H1 (cell line): ENCODE measurements around the gene LRP5. TPM values are rescaled to one million over a fixed set of nuclear protein-coding genes. Genes with fewer than 3 reads are reported as not detected.

ENCODE experiments used
- BACH1 ChIP-seq: IDR thresholded peaks from 2 replicates; pipeline ENCODE4 v1.6.1; 2012; ENCODE audit warnings: low read length, improper control_type of control experiment
- BRCA1 ChIP-seq: IDR thresholded peaks from 2 replicates; pipeline ENCODE4 v1.6.1; 2012; ENCODE audit warnings: low read depth, low read length, improper control_type of control experiment
- CHD2 ChIP-seq: IDR thresholded peaks from 2 replicates; pipeline ENCODE4 v1.6.1; 2012; ENCODE audit warnings: low read length, improper control_type of control experiment
- HDAC6 ChIP-seq: IDR thresholded peaks from one replicate; pipeline ENCODE4 v1.7.1; 2012; ENCODE audit warnings: low read depth, mild to moderate bottlenecking, inconsistent platforms, low read length, moderate library complexity
- POU5F1 ChIP-seq: IDR thresholded peaks from 2 replicates; pipeline ENCODE4 v1.6.1; 2011; ENCODE audit warnings: low read depth, mild to moderate bottlenecking, low read length, moderate library complexity
- SIN3A ChIP-seq, 2 experiments: IDR thresholded peaks in 1 of 2; conservative IDR thresholded peaks in 1 of 2; 2 replicates each; pipeline ENCODE4 v1.6.1; 2011 to 2012; ENCODE audit warnings: low read length in 2 of 2, improper control_type of control experiment in 1 of 2, low read depth in 1 of 2, mild to moderate bottlenecking in 1 of 2
- SP4 ChIP-seq: IDR thresholded peaks from 2 replicates; pipeline ENCODE4 v1.6.1; 2012; ENCODE audit warnings: low read length, inconsistent platforms
- TBP ChIP-seq: IDR thresholded peaks from 2 replicates; pipeline ENCODE4 v1.6.1; 2011; ENCODE audit warnings: low read depth, low read length, improper control_type of control experiment
- polyA plus RNA-seq, 7 experiments: library from polyadenylated mRNA; depleted of rRNA in 3 of 7; stranded (reverse) in 5 of 7; unstranded in 2 of 7; fragments of >200 nt in 5 of 7; fragments of 200-250 nt in 2 of 7; gene quantifications; 1 replicate in 5 of 7; 2 replicates in 1 of 7; 4 replicates in 1 of 7; pipeline versions ENCODE4 v1.2.1 to v1.2.3, GENCODE V29; 2011 to 2013; ENCODE audit warnings: missing spikeins in 2 of 7, mixed read lengths in 2 of 7
- total RNA-seq: library from RNA; stranded (reverse); fragmentation: NEBNext Ultra II Directional; extraction: Animal tissue kit (Norgen Biotek cat#: 25700); gene quantifications from 2 replicates; pipeline ENCODE4 v1.2.1, GENCODE V29; 2021
- TF ChIP-seq, protein P1 (sequence below): fragments of 300-600 bp; sonication (generic); IDR thresholded peaks from 2 replicates; pipeline ENCODE4 v1.7.1; 2012; ENCODE audit warnings: low read length, moderate library complexity, mild to moderate bottlenecking, inconsistent platforms; ENCODE audit not compliant: insufficient replicate concordance
- TF ChIP-seq, protein P2 (sequence below): IDR thresholded peaks from 2 replicates; pipeline ENCODE4 v1.6.1; 2012; ENCODE audit warnings: low read length, inconsistent platforms

The LRP5 gene
- total and polyA plus RNA-seq, 2 of the 8 experiments (the other 6 are each of a cell fraction or from before 2014, with no cell fraction given) = 19.0 to 38.9 TPM

DNA sequence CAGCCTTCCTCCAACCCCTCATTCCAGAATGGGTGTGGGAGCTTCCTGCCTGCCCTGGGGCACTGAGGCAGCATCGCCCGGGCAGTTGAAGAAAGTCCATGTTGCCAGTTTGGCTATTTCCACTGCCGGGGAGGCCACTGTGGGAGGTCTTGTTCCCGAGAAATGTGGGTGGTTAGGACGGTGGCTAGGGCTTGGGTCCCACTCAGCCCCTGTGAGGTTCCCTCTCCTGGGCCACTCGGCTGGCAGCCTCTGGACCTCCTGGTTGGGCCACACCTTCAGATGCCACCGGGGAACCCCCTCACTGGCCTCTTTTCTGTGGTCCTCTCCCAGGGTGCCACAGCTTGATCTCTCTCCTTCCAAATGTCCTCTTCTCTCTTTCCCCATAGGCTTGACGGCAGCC lies 143.1 kb downstream of the LRP5 start (continued):
- TF ChIP-seq, protein P1, sequence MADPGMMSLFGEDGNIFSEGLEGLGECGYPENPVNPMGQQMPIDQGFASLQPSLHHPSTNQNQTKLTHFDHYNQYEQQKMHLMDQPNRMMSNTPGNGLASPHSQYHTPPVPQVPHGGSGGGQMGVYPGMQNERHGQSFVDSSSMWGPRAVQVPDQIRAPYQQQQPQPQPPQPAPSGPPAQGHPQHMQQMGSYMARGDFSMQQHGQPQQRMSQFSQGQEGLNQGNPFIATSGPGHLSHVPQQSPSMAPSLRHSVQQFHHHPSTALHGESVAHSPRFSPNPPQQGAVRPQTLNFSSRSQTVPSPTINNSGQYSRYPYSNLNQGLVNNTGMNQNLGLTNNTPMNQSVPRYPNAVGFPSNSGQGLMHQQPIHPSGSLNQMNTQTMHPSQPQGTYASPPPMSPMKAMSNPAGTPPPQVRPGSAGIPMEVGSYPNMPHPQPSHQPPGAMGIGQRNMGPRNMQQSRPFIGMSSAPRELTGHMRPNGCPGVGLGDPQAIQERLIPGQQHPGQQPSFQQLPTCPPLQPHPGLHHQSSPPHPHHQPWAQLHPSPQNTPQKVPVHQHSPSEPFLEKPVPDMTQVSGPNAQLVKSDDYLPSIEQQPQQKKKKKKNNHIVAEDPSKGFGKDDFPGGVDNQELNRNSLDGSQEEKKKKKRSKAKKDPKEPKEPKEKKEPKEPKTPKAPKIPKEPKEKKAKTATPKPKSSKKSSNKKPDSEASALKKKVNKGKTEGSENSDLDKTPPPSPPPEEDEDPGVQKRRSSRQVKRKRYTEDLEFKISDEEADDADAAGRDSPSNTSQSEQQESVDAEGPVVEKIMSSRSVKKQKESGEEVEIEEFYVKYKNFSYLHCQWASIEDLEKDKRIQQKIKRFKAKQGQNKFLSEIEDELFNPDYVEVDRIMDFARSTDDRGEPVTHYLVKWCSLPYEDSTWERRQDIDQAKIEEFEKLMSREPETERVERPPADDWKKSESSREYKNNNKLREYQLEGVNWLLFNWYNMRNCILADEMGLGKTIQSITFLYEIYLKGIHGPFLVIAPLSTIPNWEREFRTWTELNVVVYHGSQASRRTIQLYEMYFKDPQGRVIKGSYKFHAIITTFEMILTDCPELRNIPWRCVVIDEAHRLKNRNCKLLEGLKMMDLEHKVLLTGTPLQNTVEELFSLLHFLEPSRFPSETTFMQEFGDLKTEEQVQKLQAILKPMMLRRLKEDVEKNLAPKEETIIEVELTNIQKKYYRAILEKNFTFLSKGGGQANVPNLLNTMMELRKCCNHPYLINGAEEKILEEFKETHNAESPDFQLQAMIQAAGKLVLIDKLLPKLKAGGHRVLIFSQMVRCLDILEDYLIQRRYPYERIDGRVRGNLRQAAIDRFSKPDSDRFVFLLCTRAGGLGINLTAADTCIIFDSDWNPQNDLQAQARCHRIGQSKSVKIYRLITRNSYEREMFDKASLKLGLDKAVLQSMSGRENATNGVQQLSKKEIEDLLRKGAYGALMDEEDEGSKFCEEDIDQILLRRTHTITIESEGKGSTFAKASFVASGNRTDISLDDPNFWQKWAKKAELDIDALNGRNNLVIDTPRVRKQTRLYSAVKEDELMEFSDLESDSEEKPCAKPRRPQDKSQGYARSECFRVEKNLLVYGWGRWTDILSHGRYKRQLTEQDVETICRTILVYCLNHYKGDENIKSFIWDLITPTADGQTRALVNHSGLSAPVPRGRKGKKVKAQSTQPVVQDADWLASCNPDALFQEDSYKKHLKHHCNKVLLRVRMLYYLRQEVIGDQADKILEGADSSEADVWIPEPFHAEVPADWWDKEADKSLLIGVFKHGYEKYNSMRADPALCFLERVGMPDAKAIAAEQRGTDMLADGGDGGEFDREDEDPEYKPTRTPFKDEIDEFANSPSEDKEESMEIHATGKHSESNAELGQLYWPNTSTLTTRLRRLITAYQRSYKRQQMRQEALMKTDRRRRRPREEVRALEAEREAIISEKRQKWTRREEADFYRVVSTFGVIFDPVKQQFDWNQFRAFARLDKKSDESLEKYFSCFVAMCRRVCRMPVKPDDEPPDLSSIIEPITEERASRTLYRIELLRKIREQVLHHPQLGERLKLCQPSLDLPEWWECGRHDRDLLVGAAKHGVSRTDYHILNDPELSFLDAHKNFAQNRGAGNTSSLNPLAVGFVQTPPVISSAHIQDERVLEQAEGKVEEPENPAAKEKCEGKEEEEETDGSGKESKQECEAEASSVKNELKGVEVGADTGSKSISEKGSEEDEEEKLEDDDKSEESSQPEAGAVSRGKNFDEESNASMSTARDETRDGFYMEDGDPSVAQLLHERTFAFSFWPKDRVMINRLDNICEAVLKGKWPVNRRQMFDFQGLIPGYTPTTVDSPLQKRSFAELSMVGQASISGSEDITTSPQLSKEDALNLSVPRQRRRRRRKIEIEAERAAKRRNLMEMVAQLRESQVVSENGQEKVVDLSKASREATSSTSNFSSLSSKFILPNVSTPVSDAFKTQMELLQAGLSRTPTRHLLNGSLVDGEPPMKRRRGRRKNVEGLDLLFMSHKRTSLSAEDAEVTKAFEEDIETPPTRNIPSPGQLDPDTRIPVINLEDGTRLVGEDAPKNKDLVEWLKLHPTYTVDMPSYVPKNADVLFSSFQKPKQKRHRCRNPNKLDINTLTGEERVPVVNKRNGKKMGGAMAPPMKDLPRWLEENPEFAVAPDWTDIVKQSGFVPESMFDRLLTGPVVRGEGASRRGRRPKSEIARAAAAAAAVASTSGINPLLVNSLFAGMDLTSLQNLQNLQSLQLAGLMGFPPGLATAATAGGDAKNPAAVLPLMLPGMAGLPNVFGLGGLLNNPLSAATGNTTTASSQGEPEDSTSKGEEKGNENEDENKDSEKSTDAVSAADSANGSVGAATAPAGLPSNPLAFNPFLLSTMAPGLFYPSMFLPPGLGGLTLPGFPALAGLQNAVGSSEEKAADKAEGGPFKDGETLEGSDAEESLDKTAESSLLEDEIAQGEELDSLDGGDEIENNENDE = no peak
- TF ChIP-seq HDAC6 = no peak
- TF ChIP-seq CHD2 = no peak
- no peak for TF ChIP-seq BRCA1
- no peak for TF ChIP-seq SP4
- no peak for TF ChIP-seq POU5F1
- TF ChIP-seq, protein P2, sequence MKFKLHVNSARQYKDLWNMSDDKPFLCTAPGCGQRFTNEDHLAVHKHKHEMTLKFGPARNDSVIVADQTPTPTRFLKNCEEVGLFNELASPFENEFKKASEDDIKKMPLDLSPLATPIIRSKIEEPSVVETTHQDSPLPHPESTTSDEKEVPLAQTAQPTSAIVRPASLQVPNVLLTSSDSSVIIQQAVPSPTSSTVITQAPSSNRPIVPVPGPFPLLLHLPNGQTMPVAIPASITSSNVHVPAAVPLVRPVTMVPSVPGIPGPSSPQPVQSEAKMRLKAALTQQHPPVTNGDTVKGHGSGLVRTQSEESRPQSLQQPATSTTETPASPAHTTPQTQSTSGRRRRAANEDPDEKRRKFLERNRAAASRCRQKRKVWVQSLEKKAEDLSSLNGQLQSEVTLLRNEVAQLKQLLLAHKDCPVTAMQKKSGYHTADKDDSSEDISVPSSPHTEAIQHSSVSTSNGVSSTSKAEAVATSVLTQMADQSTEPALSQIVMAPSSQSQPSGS = no peak
- no peak for TF ChIP-seq TBP
- no peak for TF ChIP-seq SIN3A (conservative IDR thresholded peaks at IDR 0.05 in 1 of 2, IDR thresholded peaks at IDR 0.05 in 1 of 2; ENCODE audit: low read depth in 1 of 2, low read length in 2 of 2)
- TF ChIP-seq BACH1 = no peak
